Endothelial cell (in vitro differentiated cells): ENCODE data around the gene DELE1. TPM values are rescaled to one million over a fixed set of nuclear protein-coding genes. Genes with fewer than 3 reads are reported as not detected.

ENCODE experiments used
- DNase-seq: peaks from one replicate; pipeline ENCODE4 v3.0.0; 2021; ENCODE audit warnings: low spot score
- H3K27ac Mint-ChIP-seq: one replicate; pipeline ENCODE4 v1.8.0; 2021; ENCODE audit warnings: mixed read lengths, inconsistent platforms; ENCODE audit not compliant: unreplicated experiment
- H3K27me3 Mint-ChIP-seq: one replicate; pipeline ENCODE4 v1.8.0; 2021; ENCODE audit warnings: mild to moderate bottlenecking, moderate library complexity, mixed read lengths, inconsistent platforms; ENCODE audit not compliant: unreplicated experiment
- H3K36me3 Mint-ChIP-seq: one replicate; pipeline ENCODE4 v1.8.0; 2021; ENCODE audit warnings: mild to moderate bottlenecking, low read depth, mixed read lengths, inconsistent platforms; ENCODE audit not compliant: unreplicated experiment
- H3K4me1 Mint-ChIP-seq: one replicate; pipeline ENCODE4 v1.8.0; 2021; ENCODE audit warnings: mild to moderate bottlenecking, mixed read lengths, inconsistent platforms; ENCODE audit not compliant: unreplicated experiment
- H3K4me3 Mint-ChIP-seq: one replicate; pipeline ENCODE4 v1.8.0; 2021; ENCODE audit warnings: mild to moderate bottlenecking, mixed read lengths, inconsistent platforms; ENCODE audit not compliant: unreplicated experiment
- H3K9me3 Mint-ChIP-seq: one replicate; pipeline ENCODE4 v1.8.0; 2021; ENCODE audit warnings: mixed read lengths, inconsistent platforms; ENCODE audit not compliant: unreplicated experiment
- CTCF ChIP-seq: fragments of 200-600 bp; sonication (generic); IDR thresholded peaks from one replicate; pipeline ENCODE4 v1.5.0; 2021; ENCODE audit warnings: antibody characterized with exemption; ENCODE audit not compliant: unreplicated experiment
- total RNA-seq: library from RNA; stranded (reverse); fragmentation: NEBNext Ultra II Directional; extraction: Animal tissue kit (Norgen Biotek cat#: 25700); gene quantifications from one replicate; pipeline ENCODE4 v1.2.1, GENCODE V29; 2021; ENCODE audit not compliant: unreplicated experiment

DELE1 gene
- total RNA-seq, 1 donor from 2014 or later, result 115 TPM

- peaks cover 14% of the 10 kb centered on the region for H3K27me3 Mint-ChIP-seq
- DNase-seq, result no peak
- no peaks in the 10 kb centered on the region for H3K9me3 Mint-ChIP-seq
- TF ChIP-seq CTCF, result no peak
- H3K4me1 Mint-ChIP-seq, result peaks cover 49% of the 10 kb centered on the region
- H3K4me3 Mint-ChIP-seq, result no peak overlapping the region
- peak overlapping the region; percentile 87 for H3K27ac Mint-ChIP-seq
- peaks cover under 1% of the 10 kb centered on the region for H3K36me3 Mint-ChIP-seq
Measured at GRCh38 chr5:141961466-141961865, 37.8 kb downstream of the DELE1 start.

- DNase-seq, result no peak
- H3K4me1 Mint-ChIP-seq, result peaks cover 33% of the 10 kb centered on the region
- no peak overlapping the region for H3K4me3 Mint-ChIP-seq
- no peaks in the 10 kb centered on the region for H3K9me3 Mint-ChIP-seq
- TF ChIP-seq CTCF, result no peak
- H3K27ac Mint-ChIP-seq, result no peak overlapping the region
- peaks cover 10% of the 10 kb centered on the region for H3K27me3 Mint-ChIP-seq
- no peaks in the 10 kb centered on the region for H3K36me3 Mint-ChIP-seq
Measured at GRCh38 chr5:141963701-141964100, 40.0 kb downstream of the DELE1 start.

GRCh38 chr5:141965071-141965470 is 41.4 kb downstream of the DELE1 start:
- Mint-ChIP-seq H3K4me1 (peaks cover 26% of the 10 kb centered on the region), H3K27ac (no peak overlapping the region), H3K36me3 (no peaks in the 10 kb centered on the region), H3K9me3 (no peaks in the 10 kb centered on the region), H3K27me3 (peaks cover 6% of the 10 kb centered on the region), H3K4me3 (no peak overlapping the region)
- no peak for TF ChIP-seq CTCF
- DNase-seq, result no peak

GRCh38 chr5:141966275-141966962 is 42.7 kb downstream of the DELE1 start:
- no peak overlapping the region for H3K27ac Mint-ChIP-seq
- H3K36me3 Mint-ChIP-seq, result no peaks in the 10 kb centered on the region
- DNase-seq, result no peak
- no peak overlapping the region for H3K4me3 Mint-ChIP-seq
- H3K9me3 Mint-ChIP-seq, result no peaks in the 10 kb centered on the region
- H3K4me1 Mint-ChIP-seq, result peaks cover 19% of the 10 kb centered on the region
- no peak for TF ChIP-seq CTCF
- peaks cover 4% of the 10 kb centered on the region for H3K27me3 Mint-ChIP-seq

- H3K4me3 Mint-ChIP-seq, result no peak overlapping the region
- peaks cover 19% of the 10 kb centered on the region for H3K4me1 Mint-ChIP-seq
- H3K36me3 Mint-ChIP-seq, result no peaks in the 10 kb centered on the region
- no peak for TF ChIP-seq CTCF
- H3K27me3 Mint-ChIP-seq, result peaks cover 4% of the 10 kb centered on the region
- no peak overlapping the region for H3K27ac Mint-ChIP-seq
- DNase-seq, result no peak
- no peaks in the 10 kb centered on the region for H3K9me3 Mint-ChIP-seq
Measured at GRCh38 chr5:141966963-141967333, 43.3 kb downstream of the DELE1 start.
